Measurements from ENCODE around the gene SETDB1. TPM values are rescaled to one million over a fixed set of nuclear protein-coding genes. Genes with fewer than 3 reads are reported as not detected.

SETDB1 gene
- total and polyA plus RNA-seq, 2 of the 8 experiments (the other 6 are each of a cell fraction or from before 2014, with no cell fraction given) = 27.5 to 48.8 TPM

DNA sequence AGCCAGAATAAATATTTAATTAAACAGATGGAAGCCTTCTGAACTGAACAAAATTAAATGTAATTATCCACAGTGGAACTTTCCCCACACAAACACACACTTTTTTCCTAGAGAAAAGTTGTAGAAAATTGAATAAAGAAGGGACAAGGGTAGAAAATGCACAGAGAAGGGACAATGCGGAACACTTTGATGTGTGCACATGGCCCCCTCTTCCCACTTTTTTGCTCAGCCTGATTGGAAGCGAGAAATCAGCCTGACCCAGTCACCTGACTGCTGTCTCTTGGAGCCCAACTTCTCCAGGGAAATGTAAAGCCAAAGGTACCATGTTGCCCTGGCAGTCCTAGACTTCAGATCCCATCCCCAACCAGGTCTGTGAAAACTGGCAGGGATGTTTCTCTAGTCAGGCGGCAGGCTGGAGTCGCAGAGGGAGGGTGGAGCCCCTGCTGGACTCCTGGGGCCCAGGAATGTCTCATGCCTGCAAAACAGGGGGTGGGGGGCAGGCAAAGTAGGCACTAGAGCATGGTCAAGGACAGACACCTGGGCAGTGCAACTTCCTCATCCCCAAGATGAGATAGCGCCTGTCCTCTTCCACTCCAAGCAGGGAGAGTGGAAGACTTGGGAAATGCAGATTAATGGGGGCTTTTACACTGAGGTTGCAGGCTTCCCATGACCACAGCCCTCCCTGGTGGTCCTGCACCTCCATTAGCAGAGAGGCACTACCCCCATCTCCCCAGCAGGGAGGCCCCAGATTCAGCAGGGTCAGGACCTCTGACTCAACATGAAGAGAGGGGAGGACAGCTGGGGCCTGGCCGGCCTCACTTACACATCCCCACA lies 45.6 kb downstream of the SETDB1 start (continued):
- TF ChIP-seq, protein P1, sequence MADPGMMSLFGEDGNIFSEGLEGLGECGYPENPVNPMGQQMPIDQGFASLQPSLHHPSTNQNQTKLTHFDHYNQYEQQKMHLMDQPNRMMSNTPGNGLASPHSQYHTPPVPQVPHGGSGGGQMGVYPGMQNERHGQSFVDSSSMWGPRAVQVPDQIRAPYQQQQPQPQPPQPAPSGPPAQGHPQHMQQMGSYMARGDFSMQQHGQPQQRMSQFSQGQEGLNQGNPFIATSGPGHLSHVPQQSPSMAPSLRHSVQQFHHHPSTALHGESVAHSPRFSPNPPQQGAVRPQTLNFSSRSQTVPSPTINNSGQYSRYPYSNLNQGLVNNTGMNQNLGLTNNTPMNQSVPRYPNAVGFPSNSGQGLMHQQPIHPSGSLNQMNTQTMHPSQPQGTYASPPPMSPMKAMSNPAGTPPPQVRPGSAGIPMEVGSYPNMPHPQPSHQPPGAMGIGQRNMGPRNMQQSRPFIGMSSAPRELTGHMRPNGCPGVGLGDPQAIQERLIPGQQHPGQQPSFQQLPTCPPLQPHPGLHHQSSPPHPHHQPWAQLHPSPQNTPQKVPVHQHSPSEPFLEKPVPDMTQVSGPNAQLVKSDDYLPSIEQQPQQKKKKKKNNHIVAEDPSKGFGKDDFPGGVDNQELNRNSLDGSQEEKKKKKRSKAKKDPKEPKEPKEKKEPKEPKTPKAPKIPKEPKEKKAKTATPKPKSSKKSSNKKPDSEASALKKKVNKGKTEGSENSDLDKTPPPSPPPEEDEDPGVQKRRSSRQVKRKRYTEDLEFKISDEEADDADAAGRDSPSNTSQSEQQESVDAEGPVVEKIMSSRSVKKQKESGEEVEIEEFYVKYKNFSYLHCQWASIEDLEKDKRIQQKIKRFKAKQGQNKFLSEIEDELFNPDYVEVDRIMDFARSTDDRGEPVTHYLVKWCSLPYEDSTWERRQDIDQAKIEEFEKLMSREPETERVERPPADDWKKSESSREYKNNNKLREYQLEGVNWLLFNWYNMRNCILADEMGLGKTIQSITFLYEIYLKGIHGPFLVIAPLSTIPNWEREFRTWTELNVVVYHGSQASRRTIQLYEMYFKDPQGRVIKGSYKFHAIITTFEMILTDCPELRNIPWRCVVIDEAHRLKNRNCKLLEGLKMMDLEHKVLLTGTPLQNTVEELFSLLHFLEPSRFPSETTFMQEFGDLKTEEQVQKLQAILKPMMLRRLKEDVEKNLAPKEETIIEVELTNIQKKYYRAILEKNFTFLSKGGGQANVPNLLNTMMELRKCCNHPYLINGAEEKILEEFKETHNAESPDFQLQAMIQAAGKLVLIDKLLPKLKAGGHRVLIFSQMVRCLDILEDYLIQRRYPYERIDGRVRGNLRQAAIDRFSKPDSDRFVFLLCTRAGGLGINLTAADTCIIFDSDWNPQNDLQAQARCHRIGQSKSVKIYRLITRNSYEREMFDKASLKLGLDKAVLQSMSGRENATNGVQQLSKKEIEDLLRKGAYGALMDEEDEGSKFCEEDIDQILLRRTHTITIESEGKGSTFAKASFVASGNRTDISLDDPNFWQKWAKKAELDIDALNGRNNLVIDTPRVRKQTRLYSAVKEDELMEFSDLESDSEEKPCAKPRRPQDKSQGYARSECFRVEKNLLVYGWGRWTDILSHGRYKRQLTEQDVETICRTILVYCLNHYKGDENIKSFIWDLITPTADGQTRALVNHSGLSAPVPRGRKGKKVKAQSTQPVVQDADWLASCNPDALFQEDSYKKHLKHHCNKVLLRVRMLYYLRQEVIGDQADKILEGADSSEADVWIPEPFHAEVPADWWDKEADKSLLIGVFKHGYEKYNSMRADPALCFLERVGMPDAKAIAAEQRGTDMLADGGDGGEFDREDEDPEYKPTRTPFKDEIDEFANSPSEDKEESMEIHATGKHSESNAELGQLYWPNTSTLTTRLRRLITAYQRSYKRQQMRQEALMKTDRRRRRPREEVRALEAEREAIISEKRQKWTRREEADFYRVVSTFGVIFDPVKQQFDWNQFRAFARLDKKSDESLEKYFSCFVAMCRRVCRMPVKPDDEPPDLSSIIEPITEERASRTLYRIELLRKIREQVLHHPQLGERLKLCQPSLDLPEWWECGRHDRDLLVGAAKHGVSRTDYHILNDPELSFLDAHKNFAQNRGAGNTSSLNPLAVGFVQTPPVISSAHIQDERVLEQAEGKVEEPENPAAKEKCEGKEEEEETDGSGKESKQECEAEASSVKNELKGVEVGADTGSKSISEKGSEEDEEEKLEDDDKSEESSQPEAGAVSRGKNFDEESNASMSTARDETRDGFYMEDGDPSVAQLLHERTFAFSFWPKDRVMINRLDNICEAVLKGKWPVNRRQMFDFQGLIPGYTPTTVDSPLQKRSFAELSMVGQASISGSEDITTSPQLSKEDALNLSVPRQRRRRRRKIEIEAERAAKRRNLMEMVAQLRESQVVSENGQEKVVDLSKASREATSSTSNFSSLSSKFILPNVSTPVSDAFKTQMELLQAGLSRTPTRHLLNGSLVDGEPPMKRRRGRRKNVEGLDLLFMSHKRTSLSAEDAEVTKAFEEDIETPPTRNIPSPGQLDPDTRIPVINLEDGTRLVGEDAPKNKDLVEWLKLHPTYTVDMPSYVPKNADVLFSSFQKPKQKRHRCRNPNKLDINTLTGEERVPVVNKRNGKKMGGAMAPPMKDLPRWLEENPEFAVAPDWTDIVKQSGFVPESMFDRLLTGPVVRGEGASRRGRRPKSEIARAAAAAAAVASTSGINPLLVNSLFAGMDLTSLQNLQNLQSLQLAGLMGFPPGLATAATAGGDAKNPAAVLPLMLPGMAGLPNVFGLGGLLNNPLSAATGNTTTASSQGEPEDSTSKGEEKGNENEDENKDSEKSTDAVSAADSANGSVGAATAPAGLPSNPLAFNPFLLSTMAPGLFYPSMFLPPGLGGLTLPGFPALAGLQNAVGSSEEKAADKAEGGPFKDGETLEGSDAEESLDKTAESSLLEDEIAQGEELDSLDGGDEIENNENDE (IDR thresholded peaks at IDR 0.05; ENCODE audit: insufficient replicate concordance, low read length) = no peak
- TF ChIP-seq, protein P2, sequence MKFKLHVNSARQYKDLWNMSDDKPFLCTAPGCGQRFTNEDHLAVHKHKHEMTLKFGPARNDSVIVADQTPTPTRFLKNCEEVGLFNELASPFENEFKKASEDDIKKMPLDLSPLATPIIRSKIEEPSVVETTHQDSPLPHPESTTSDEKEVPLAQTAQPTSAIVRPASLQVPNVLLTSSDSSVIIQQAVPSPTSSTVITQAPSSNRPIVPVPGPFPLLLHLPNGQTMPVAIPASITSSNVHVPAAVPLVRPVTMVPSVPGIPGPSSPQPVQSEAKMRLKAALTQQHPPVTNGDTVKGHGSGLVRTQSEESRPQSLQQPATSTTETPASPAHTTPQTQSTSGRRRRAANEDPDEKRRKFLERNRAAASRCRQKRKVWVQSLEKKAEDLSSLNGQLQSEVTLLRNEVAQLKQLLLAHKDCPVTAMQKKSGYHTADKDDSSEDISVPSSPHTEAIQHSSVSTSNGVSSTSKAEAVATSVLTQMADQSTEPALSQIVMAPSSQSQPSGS (IDR thresholded peaks at IDR 0.05; ENCODE audit: low read length) = 0 out of 2 replicates have a peak, but pooled peaks have one; percentile 14
- TF ChIP-seq BACH1 (IDR thresholded peaks at IDR 0.05; ENCODE audit: low read length) (no peak), ASH2L (IDR thresholded peaks at IDR 0.05; ENCODE audit: low read length) (peak; percentile 43), CBX5 (IDR thresholded peaks at IDR 0.05; ENCODE audit: low read depth, low read length) (no peak), RAD21 (IDR thresholded peaks at IDR 0.05 in 1 of 2, conservative IDR thresholded peaks at IDR 0.05 in 1 of 2; ENCODE audit: low read depth in 2 of 2, low read length in 2 of 2) (no peak; a peak in 1 of 4 replicates), CHD2 (IDR thresholded peaks at IDR 0.05; ENCODE audit: low read length) (no peak), EZH2 (IDR thresholded peaks at IDR 0.05; ENCODE audit: low read depth, low read length, severe bottlenecking) (no peak)

Measured in H1 (cell line).